ENCODE results near the gene SMPD4. TPM values are rescaled to one million over a fixed set of nuclear protein-coding genes. Genes with fewer than 3 reads are reported as not detected.
"Not testable (repeated sequence)": the region's sequence is repeated elsewhere in the genome, so short reads cannot be mapped to it uniquely, and the experiment has no call there.

SMPD4 gene
- total RNA-seq, 6 experiments from 2014 or later = 59.9 to 75.3 (median 64.6) TPM

GRCh38 chr2:130187268-130187667 is 5.9 kb upstream of the SMPD4 start:
- no peak for TF ChIP-seq CTCF (IDR thresholded peaks at IDR 0.05)
- Mint-ChIP-seq H3K27ac (no peak overlapping the region), H3K4me3 (no peak overlapping the region), H3K36me3 (ENCODE audit: low read depth) (peaks cover 6% of the 10 kb centered on the region; the same call in 1 of the 2 replicates), H3K9me3 (no peaks in the 10 kb centered on the region), H3K27me3 (ENCODE audit: insufficient read depth) (peaks cover 2% of the 10 kb centered on the region), H3K4me1 (ENCODE audit: low read depth) (peaks cover 25% of the 10 kb centered on the region)
- no peak for DNase-seq

- Mint-ChIP-seq H3K4me1 (ENCODE audit: low read depth) (peaks cover 25% of the 10 kb centered on the region), H3K27ac (peak overlapping the region; percentile 58), H3K9me3 (no peaks in the 10 kb centered on the region), H3K4me3 (no peak overlapping the region), H3K36me3 (ENCODE audit: low read depth) (peaks cover 6% of the 10 kb centered on the region; the same call in 1 of the 2 replicates), H3K27me3 (ENCODE audit: insufficient read depth) (peaks cover 2% of the 10 kb centered on the region)
- DNase-seq = no peak
- TF ChIP-seq CTCF (IDR thresholded peaks at IDR 0.05) = no peak
Observed at GRCh38 chr2:130186391-130186790, 5.0 kb upstream of the SMPD4 start.

- peak overlapping the region; percentile 58 for H3K27ac Mint-ChIP-seq
- H3K4me3 Mint-ChIP-seq = no peak overlapping the region
- H3K27me3 Mint-ChIP-seq (ENCODE audit: insufficient read depth) = peaks cover 2% of the 10 kb centered on the region
- no peak for DNase-seq
- no peak for TF ChIP-seq CTCF (IDR thresholded peaks at IDR 0.05)
- no peaks in the 10 kb centered on the region for H3K9me3 Mint-ChIP-seq
- peaks cover 6% of the 10 kb centered on the region; the same call in 1 of the 2 replicates for H3K36me3 Mint-ChIP-seq (ENCODE audit: low read depth)
- H3K4me1 Mint-ChIP-seq (ENCODE audit: low read depth) = peaks cover 25% of the 10 kb centered on the region
Observed at GRCh38 chr2:130185896-130186295, 4.5 kb upstream of the SMPD4 start.

GRCh38 chr2:130185436-130185835 is 4.0 kb upstream of the SMPD4 start:
- no peak for DNase-seq
- Mint-ChIP-seq H3K9me3 (no peaks in the 10 kb centered on the region), H3K27ac (peak overlapping the region; percentile 58), H3K4me3 (no peak overlapping the region), H3K4me1 (ENCODE audit: low read depth) (peaks cover 25% of the 10 kb centered on the region), H3K36me3 (ENCODE audit: low read depth) (peaks cover 6% of the 10 kb centered on the region; the same call in 1 of the 2 replicates), H3K27me3 (ENCODE audit: insufficient read depth) (peaks cover 2% of the 10 kb centered on the region)
- no peak for TF ChIP-seq CTCF (IDR thresholded peaks at IDR 0.05)

GRCh38 chr2:130183512-130184373 is 2.3 kb upstream of the SMPD4 start:
- H3K4me3 Mint-ChIP-seq = peak overlapping the region; percentile 88
- H3K36me3 Mint-ChIP-seq (ENCODE audit: low read depth) = peaks cover 6% of the 10 kb centered on the region; the same call in 1 of the 2 replicates
- peak overlapping the region; percentile 83 for H3K27ac Mint-ChIP-seq
- H3K9me3 Mint-ChIP-seq = no peaks in the 10 kb centered on the region
- no peak for TF ChIP-seq CTCF (IDR thresholded peaks at IDR 0.05)
- H3K4me1 Mint-ChIP-seq (ENCODE audit: low read depth) = peaks cover 25% of the 10 kb centered on the region
- DNase-seq = peak; percentile 19
- peaks cover 2% of the 10 kb centered on the region; the same call in 1 of the 2 replicates for H3K27me3 Mint-ChIP-seq (ENCODE audit: insufficient read depth)

- H3K27ac Mint-ChIP-seq = peak overlapping the region; percentile 83
- DNase-seq = peak; percentile 5
- not testable (repeated sequence) for H3K36me3 Mint-ChIP-seq (ENCODE audit: low read depth); H3K27me3 Mint-ChIP-seq (ENCODE audit: insufficient read depth); H3K9me3 Mint-ChIP-seq
- H3K4me3 Mint-ChIP-seq = peak overlapping the region; percentile 88
- H3K4me1 Mint-ChIP-seq (ENCODE audit: low read depth) = peaks cover 26% of the 10 kb centered on the region
Observed at GRCh38 chr2:130182826-130183511, 1.6 kb upstream of the SMPD4 start.

Measured in HFFc6 (cell line).